IMR-90 (cell line): ENCODE data around the gene OR7G2. TPM values are rescaled to one million over a fixed set of nuclear protein-coding genes. Genes with fewer than 3 reads are reported as not detected.

Experiments
- ATAC-seq: fragments of 200-7000 bp; cut with Tn5 transposase; 2 replicates; pipeline ENCODE4 v1.9.1; 2020; ENCODE audit warnings: low read depth, mild to moderate bottlenecking, moderate library complexity
- BruUV-seq: library from RNA; stranded (reverse); fragments of 400-500 nt; replicated peaks from 2 replicates; lab custom pipeline; 2021; lab: Mats Ljungman, UMichigan
- CTCF ChIA-PET: fragments of 300-600 bp; formaldehyde crosslinking; extraction: SDS; loops from one replicate; lab custom pipeline; 2021; ENCODE audit warnings: antibody characterized with exemption; lab: Yijun Ruan, JAX
- POLR2A ChIA-PET: fragments of 300-600 bp; sonication (Branson Sonifier 250); formaldehyde crosslinking; loops from one replicate; lab custom pipeline; 2022; ENCODE audit warnings: antibody characterized with exemption; ENCODE audit not compliant: unreplicated experiment; lab: Charles Lee
- DNase-seq: peaks from one replicate; pipeline ENCODE4 v3.0.0; 2013
- H2AFZ ChIP-seq: replicated peaks from 2 replicates; pipeline ENCODE3; 2013; ENCODE audit warnings: low read length, mild to moderate bottlenecking; ENCODE audit not compliant: poor library complexity
- H2AK5ac ChIP-seq: 2 replicates; pipeline ENCODE4 v1.6.1; 2013; ENCODE audit warnings: low read depth, low read length, inconsistent platforms
- H2AK9ac ChIP-seq: replicated peaks from 2 replicates; pipeline ENCODE3; 2013; ENCODE audit warnings: mild to moderate bottlenecking, low read depth, low read length, moderate library complexity; ENCODE audit not compliant: poor library complexity
- H2BK120ac ChIP-seq: 2 replicates; pipeline ENCODE4 v1.6.1; 2013; ENCODE audit warnings: low read depth, low read length, inconsistent platforms
- H2BK15ac ChIP-seq: 3 replicates; pipeline ENCODE4 v1.6.1; 2013; ENCODE audit warnings: low read depth, low read length, inconsistent platforms
- H2BK20ac ChIP-seq: 2 replicates; pipeline ENCODE4 v1.6.1; 2013; ENCODE audit warnings: low read depth, mild to moderate bottlenecking, inconsistent platforms, low read length, moderate library complexity
- H2BK5ac ChIP-seq: 2 replicates; pipeline ENCODE4 v1.6.1; 2013; ENCODE audit warnings: mild to moderate bottlenecking, low read depth, low read length, inconsistent platforms; ENCODE audit not compliant: poor library complexity, severe bottlenecking
- H3K14ac ChIP-seq: replicated peaks from 2 replicates; pipeline ENCODE4 v1.6.1; 2013; ENCODE audit warnings: low read depth, low read length, inconsistent platforms
- H3K18ac ChIP-seq: 2 replicates; pipeline ENCODE4 v1.6.1; 2013; ENCODE audit warnings: low read depth, low read length, control low read depth
- H3K23ac ChIP-seq: 2 replicates; pipeline ENCODE4 v1.6.1; 2013; ENCODE audit warnings: low read depth, low read length, inconsistent platforms
- H3K27ac ChIP-seq: 2 replicates; pipeline ENCODE4 v1.5.1; 2013; ENCODE audit warnings: mild to moderate bottlenecking, control low read depth, low read length; ENCODE audit not compliant: insufficient read depth
- H3K27me3 ChIP-seq: 2 replicates; pipeline ENCODE4 v1.6.1; 2013; ENCODE audit warnings: low read length; ENCODE audit not compliant: control insufficient read depth, insufficient read depth
- H3K36me3 ChIP-seq: 2 replicates; pipeline ENCODE4 v1.6.1; 2013; ENCODE audit warnings: low read length, mixed read lengths; ENCODE audit not compliant: control insufficient read depth, insufficient read depth
- H3K4ac ChIP-seq: 2 replicates; pipeline ENCODE4 v1.6.1; 2013; ENCODE audit warnings: low read depth, low read length, inconsistent platforms
- H3K4me1 ChIP-seq: 2 replicates; pipeline ENCODE4 v1.6.1; 2013; ENCODE audit warnings: low read length, mixed read lengths; ENCODE audit not compliant: control insufficient read depth, insufficient read depth
- H3K4me2 ChIP-seq: 2 replicates; pipeline ENCODE4 v1.6.1; 2013; ENCODE audit warnings: low read depth, mild to moderate bottlenecking, control low read depth, low read length, moderate library complexity
- H3K4me3 ChIP-seq: 2 replicates; pipeline ENCODE4 v1.5.1; 2013; ENCODE audit warnings: low read depth, mild to moderate bottlenecking, control low read depth, low read length, moderate library complexity; ENCODE audit not compliant: insufficient read depth
- H3K56ac ChIP-seq: 2 replicates; pipeline ENCODE4 v1.6.1; 2013; ENCODE audit warnings: low read length, inconsistent platforms; ENCODE audit not compliant: insufficient read depth; ENCODE audit errors: extremely low read depth
- H3K79me1 ChIP-seq, 2 experiments: 2 replicates each; pipeline ENCODE4 v1.6.1; 2013; ENCODE audit warnings: low read length in 2 of 2, inconsistent platforms in 1 of 2, low read depth in 1 of 2
- H3K9ac ChIP-seq: 2 replicates; pipeline ENCODE4 v1.6.1; 2013; ENCODE audit warnings: low read depth, low read length, control low read depth
- H3K9me1 ChIP-seq: 2 replicates; pipeline ENCODE4 v1.6.1; 2013; ENCODE audit warnings: low read length, inconsistent platforms; ENCODE audit not compliant: insufficient read depth
- H3K9me3 ChIP-seq: 2 replicates; pipeline ENCODE4 v1.6.1; 2013; ENCODE audit warnings: low read length; ENCODE audit not compliant: control insufficient read depth, insufficient read depth
- H4K20me1 ChIP-seq: 2 replicates; pipeline ENCODE4 v1.6.1; 2013; ENCODE audit warnings: low read length, inconsistent platforms; ENCODE audit not compliant: insufficient read depth
- H4K5ac ChIP-seq: 2 replicates; pipeline ENCODE4 v1.6.1; 2013; ENCODE audit warnings: mild to moderate bottlenecking, low read depth, low read length, control low read depth
- H4K8ac ChIP-seq, 2 experiments: 2 replicates each; pipeline ENCODE4 v1.6.1; 2013; ENCODE audit warnings: low read depth in 2 of 2, low read length in 2 of 2, control low read depth in 1 of 2, inconsistent platforms in 1 of 2
- H4K91ac ChIP-seq: 2 replicates; pipeline ENCODE4 v1.6.1; 2013; ENCODE audit warnings: low read depth, low read length, inconsistent platforms; ENCODE audit not compliant: insufficient read depth
- BHLHE40 ChIP-seq: fragments of 150-350 bp; IDR thresholded peaks from 2 replicates; pipeline ENCODE4 v1.6.1; 2016; ENCODE audit warnings: mild to moderate bottlenecking, low read depth, low read length
- CEBPB ChIP-seq: IDR thresholded peaks from 2 replicates; pipeline ENCODE4 v1.6.1; 2012; ENCODE audit warnings: low read depth, low read length, improper control_type of control experiment
- CHD1 ChIP-seq: IDR thresholded peaks from 2 replicates; pipeline ENCODE4 v1.6.1; 2012; ENCODE audit warnings: low read depth, low read length, improper control_type of control experiment
- FOS ChIP-seq: fragments of 150-350 bp; IDR thresholded peaks from 2 replicates; pipeline ENCODE4 v1.6.1; 2016; ENCODE audit warnings: low read depth, low read length
- MAFK ChIP-seq: IDR thresholded peaks from 2 replicates; pipeline ENCODE4 v1.6.1; 2012; ENCODE audit warnings: low read depth, low read length, improper control_type of control experiment
- MAZ ChIP-seq: IDR thresholded peaks from 2 replicates; pipeline ENCODE4 v1.6.1; 2012; ENCODE audit warnings: low read depth, mild to moderate bottlenecking, low read length, improper control_type of control experiment, moderate library complexity, borderline replicate concordance
- MXI1 ChIP-seq: IDR thresholded peaks from 2 replicates; pipeline ENCODE4 v1.6.1; 2012; ENCODE audit warnings: low read depth, mild to moderate bottlenecking, low read length, moderate library complexity, borderline replicate concordance
- NFE2L2 ChIP-seq: fragments of 150-350 bp; IDR thresholded peaks from 2 replicates; pipeline ENCODE4 v1.6.1; 2016; ENCODE audit warnings: low read depth, mild to moderate bottlenecking, low read length
- POLR2A ChIP-seq: IDR thresholded peaks from 2 replicates; pipeline ENCODE4 v1.6.1; 2012; ENCODE audit warnings: mild to moderate bottlenecking, low read depth, low read length
- RAD21 ChIP-seq: IDR thresholded peaks from 2 replicates; pipeline ENCODE4 v1.6.1; 2012; ENCODE audit warnings: low read length, improper control_type of control experiment
- RCOR1 ChIP-seq: IDR thresholded peaks from 2 replicates; pipeline ENCODE4 v1.6.1; 2012; ENCODE audit warnings: mild to moderate bottlenecking, low read length, improper control_type of control experiment; ENCODE audit not compliant: insufficient replicate concordance
- SMC3 ChIP-seq: fragments of 150-350 bp; IDR thresholded peaks from 2 replicates; pipeline ENCODE4 v1.6.1; 2016; ENCODE audit warnings: low read depth, mild to moderate bottlenecking, antibody characterized with exemption, low read length, moderate library complexity
- WGBS, 2 experiments: methylation state at CpG; one replicate each; pipeline versions ENCODE4 v1.1.5 to v1.1.7; 2013; ENCODE audit warnings: missing lambda C conversion rate in 2 of 2; ENCODE audit not compliant: insufficient read length in 1 of 2; ENCODE audit errors: extremely low coverage in 2 of 2; 5-methylcytosine and 5-hydroxymethylcytosine counted together
- dilution Hi-C: fragments of 300-500 bp; cut with HindIII; formaldehyde crosslinking; loops from one replicate; pipeline ENCODE4 v1.14.3; 2018; ENCODE audit warnings: low sequenced_read_pairs; ENCODE audit not compliant: unreplicated experiment
- in situ Hi-C: fragments of 300-500 bp; cut with MboI; formaldehyde crosslinking; loops from 3 replicates; pipeline ENCODE4 v1.14.3; 2019; ENCODE audit warnings: low sequenced_read_pairs, inconsistent platforms, mixed read lengths
- intact Hi-C: fragments of 100-400 bp; cut with micrococcal nuclease; formaldehyde crosslinking; loops from 2 replicates; pipeline ENCODE4 v1.10.0; 2022
- polyA plus RNA-seq, 3 experiments: library from polyadenylated mRNA; depleted of rRNA; stranded (reverse); fragments of >200 nt; gene quantifications; 2 replicates each; pipeline ENCODE4 v1.2.3, GENCODE V29; 2012; ENCODE audit warnings: low replicate concordance in 1 of 3
- total RNA-seq: library from RNA; depleted of rRNA; stranded (reverse); fragments of >200 nt; gene quantifications from 2 replicates; pipeline ENCODE4 v1.2.3, GENCODE V29; 2012
- TF ChIP-seq, protein P1 (sequence below): conservative IDR thresholded peaks from 2 replicates; pipeline ENCODE4 v1.5.1; 2012; ENCODE audit warnings: mild to moderate bottlenecking, low read depth, low read length, improper control_type of control experiment
- TF ChIP-seq, protein P2 (sequence below): fragments of 150-350 bp; IDR thresholded peaks from 2 replicates; pipeline ENCODE4 v1.6.1; 2017; ENCODE audit warnings: mild to moderate bottlenecking, antibody characterized with exemption, low read length, low read depth

Gene OR7G2
- total and polyA plus RNA-seq, 2 of the 4 experiments (the other 2 are of a cell fraction), result not detected

GRCh38 chr19:9151367-9151766 is 44.1 kb upstream of the OR7G2 start:
- H3K23ac ChIP-seq, result no peak overlapping the region
- no peak overlapping the region for H2AK5ac ChIP-seq
- dilution Hi-C loops (no loop called here), in situ Hi-C loops (no loop called here), intact Hi-C loops (no loop called here)
- ATAC-seq (no peak), DNase-seq (no peak)
- no peak overlapping the region for H2BK15ac ChIP-seq
- peaks cover 53% of the 10 kb centered on the region for H3K9me3 ChIP-seq
- H2BK120ac ChIP-seq, result no peak overlapping the region
- H2BK5ac ChIP-seq, result no peak overlapping the region
- ChIA-PET POLR2A (no interaction called here), CTCF (no interaction called here)
- H3K4ac ChIP-seq, result no peak overlapping the region
- peaks cover 43% of the 10 kb centered on the region for H3K36me3 ChIP-seq
- peaks cover 17 to 21% of the 10 kb centered on the region in 2 experiments for H3K79me1 ChIP-seq
- H4K20me1 ChIP-seq, result peaks cover 18% of the 10 kb centered on the region
- H4K91ac ChIP-seq, result no peak overlapping the region
- H4K8ac ChIP-seq, result no peak overlapping the region
- no peak overlapping the region for H3K4me2 ChIP-seq
- no CpG with 5 or more reads among the region's 5 CpGs for WGBS, 2 experiments
- H2BK20ac ChIP-seq, result no peak overlapping the region
- no TSS peak for BruUV-seq
- no peak overlapping the region for H3K56ac ChIP-seq
- H3K18ac ChIP-seq, result no peak overlapping the region
- H3K4me3 ChIP-seq, result no peak overlapping the region
- no peak for TF ChIP-seq POLR2A
- TF ChIP-seq BHLHE40, result no peak
- TF ChIP-seq FOS, result no peak
- TF ChIP-seq RCOR1, result no peak
- no peak for TF ChIP-seq MAZ
- TF ChIP-seq MAFK, result no peak
- TF ChIP-seq SMC3, result no peak
- TF ChIP-seq, protein P1, sequence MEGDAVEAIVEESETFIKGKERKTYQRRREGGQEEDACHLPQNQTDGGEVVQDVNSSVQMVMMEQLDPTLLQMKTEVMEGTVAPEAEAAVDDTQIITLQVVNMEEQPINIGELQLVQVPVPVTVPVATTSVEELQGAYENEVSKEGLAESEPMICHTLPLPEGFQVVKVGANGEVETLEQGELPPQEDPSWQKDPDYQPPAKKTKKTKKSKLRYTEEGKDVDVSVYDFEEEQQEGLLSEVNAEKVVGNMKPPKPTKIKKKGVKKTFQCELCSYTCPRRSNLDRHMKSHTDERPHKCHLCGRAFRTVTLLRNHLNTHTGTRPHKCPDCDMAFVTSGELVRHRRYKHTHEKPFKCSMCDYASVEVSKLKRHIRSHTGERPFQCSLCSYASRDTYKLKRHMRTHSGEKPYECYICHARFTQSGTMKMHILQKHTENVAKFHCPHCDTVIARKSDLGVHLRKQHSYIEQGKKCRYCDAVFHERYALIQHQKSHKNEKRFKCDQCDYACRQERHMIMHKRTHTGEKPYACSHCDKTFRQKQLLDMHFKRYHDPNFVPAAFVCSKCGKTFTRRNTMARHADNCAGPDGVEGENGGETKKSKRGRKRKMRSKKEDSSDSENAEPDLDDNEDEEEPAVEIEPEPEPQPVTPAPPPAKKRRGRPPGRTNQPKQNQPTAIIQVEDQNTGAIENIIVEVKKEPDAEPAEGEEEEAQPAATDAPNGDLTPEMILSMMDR, result no peak
- TF ChIP-seq CHD1, result no peak
- TF ChIP-seq, protein P2, sequence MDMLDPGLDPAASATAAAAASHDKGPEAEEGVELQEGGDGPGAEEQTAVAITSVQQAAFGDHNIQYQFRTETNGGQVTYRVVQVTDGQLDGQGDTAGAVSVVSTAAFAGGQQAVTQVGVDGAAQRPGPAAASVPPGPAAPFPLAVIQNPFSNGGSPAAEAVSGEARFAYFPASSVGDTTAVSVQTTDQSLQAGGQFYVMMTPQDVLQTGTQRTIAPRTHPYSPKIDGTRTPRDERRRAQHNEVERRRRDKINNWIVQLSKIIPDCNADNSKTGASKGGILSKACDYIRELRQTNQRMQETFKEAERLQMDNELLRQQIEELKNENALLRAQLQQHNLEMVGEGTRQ, result no peak
- TF ChIP-seq MXI1, result no peak
- TF ChIP-seq CEBPB, result no peak
- no peak for TF ChIP-seq NFE2L2
- TF ChIP-seq RAD21, result no peak
- H3K27ac ChIP-seq, result no peak overlapping the region
- H2AFZ ChIP-seq, result no peak overlapping the region
- H3K4me1 ChIP-seq, result no peaks in the 10 kb centered on the region
- H2AK9ac ChIP-seq, result no peak overlapping the region
- no peaks in the 10 kb centered on the region for H3K27me3 ChIP-seq
- no peak overlapping the region for H4K5ac ChIP-seq
- no peaks in the 10 kb centered on the region for H3K9me1 ChIP-seq
- H3K14ac ChIP-seq, result no peak overlapping the region
- no peak overlapping the region for H3K9ac ChIP-seq
